WTC11 (cell line): ENCODE data around the gene ADGB. TPM values are rescaled to one million over a fixed set of nuclear protein-coding genes. Genes with fewer than 3 reads are reported as not detected.

Source experiments
- ATAC-seq: fragments of 200-7000 bp; cut with Tn5 transposase; 2 replicates; pipeline ENCODE4 v1.10.0; 2021; ENCODE audit warnings: mild to moderate bottlenecking, moderate library complexity
- CTCF ChIA-PET: fragments of 300-600 bp; sonication (Branson Sonifier 250); formaldehyde crosslinking; loops from one replicate; lab custom pipeline; 2021; ENCODE audit warnings: antibody characterized with exemption; lab: Charles Lee
- POLR2A ChIA-PET: fragments of 350-600 bp; sonication (Branson Sonifier 250); formaldehyde crosslinking; loops from one replicate; lab custom pipeline; 2021; ENCODE audit warnings: antibody characterized with exemption; lab: Charles Lee
- DNase-seq: peaks from one replicate; pipeline ENCODE4 v3.0.0; 2021; ENCODE audit warnings: low spot score
- H3K27ac Mint-ChIP-seq: 2 replicates; pipeline ENCODE4 v1.8.0; 2021; ENCODE audit warnings: mixed read lengths
- H3K27me3 Mint-ChIP-seq: 2 replicates; pipeline ENCODE4 v1.8.0; 2021; ENCODE audit warnings: low read depth, mild to moderate bottlenecking, moderate library complexity, mixed read lengths
- H3K36me3 Mint-ChIP-seq: 2 replicates; pipeline ENCODE4 v1.8.0; 2021; ENCODE audit warnings: mixed read lengths
- H3K4me1 Mint-ChIP-seq: 2 replicates; pipeline ENCODE4 v1.8.0; 2022; ENCODE audit warnings: mixed read lengths
- H3K4me3 Mint-ChIP-seq: 2 replicates; pipeline ENCODE4 v1.8.0; 2021; ENCODE audit warnings: mild to moderate bottlenecking, moderate library complexity, mixed read lengths
- H3K9me3 Mint-ChIP-seq: 2 replicates; pipeline ENCODE4 v1.8.0; 2021; ENCODE audit warnings: mixed read lengths
- ESRRA ChIP-seq: sonication (generic); formaldehyde crosslinking; IDR thresholded peaks from 2 replicates; pipeline ENCODE4 v1.8.1; 2022; ENCODE audit warnings: mild to moderate bottlenecking, missing genetic modification reagents, borderline replicate concordance
- FOXP1 ChIP-seq: sonication (generic); formaldehyde crosslinking; IDR thresholded peaks from 2 replicates; pipeline ENCODE4 v1.8.0; 2022; ENCODE audit warnings: missing genetic modification reagents, mild to moderate bottlenecking, moderate library complexity, borderline replicate concordance
- JUN ChIP-seq: sonication (generic); formaldehyde crosslinking; IDR thresholded peaks from 2 replicates; pipeline ENCODE4 v1.8.0; 2023; ENCODE audit warnings: mild to moderate bottlenecking, missing genetic modification reagents
- NFE2L1 ChIP-seq: sonication (generic); formaldehyde crosslinking; IDR thresholded peaks from 2 replicates; pipeline ENCODE4 v1.8.1; 2023; ENCODE audit warnings: missing genetic modification reagents
- NR1H2 ChIP-seq: sonication (generic); formaldehyde crosslinking; IDR thresholded peaks from 2 replicates; pipeline ENCODE4 v1.9.0; 2021; ENCODE audit warnings: mild to moderate bottlenecking, moderate library complexity, missing genetic modification reagents
- SP1 ChIP-seq: sonication (generic); formaldehyde crosslinking; conservative IDR thresholded peaks from 2 replicates; pipeline ENCODE4 v1.8.1; 2022; ENCODE audit warnings: missing genetic modification reagents
- TCF7 ChIP-seq: sonication (generic); formaldehyde crosslinking; IDR thresholded peaks from 2 replicates; pipeline ENCODE4 v1.8.0; 2022; ENCODE audit warnings: mild to moderate bottlenecking, low read depth, missing genetic modification reagents, moderate library complexity
- ZNF263 ChIP-seq: sonication (generic); formaldehyde crosslinking; IDR thresholded peaks from 2 replicates; pipeline ENCODE4 v1.8.1; 2022; ENCODE audit warnings: low read depth, mild to moderate bottlenecking, moderate library complexity, missing genetic modification reagents
- total RNA-seq: library from RNA; stranded (reverse); gene quantifications from 3 replicates; pipeline ENCODE4 v1.2.3, GENCODE V29; 2021
- TF ChIP-seq, protein P1 (sequence below): fragments of 250-450 bp; sonication (Bioruptor Pico); IDR thresholded peaks from 2 replicates; pipeline ENCODE4 v1.9.0; 2021; ENCODE audit warnings: mild to moderate bottlenecking
- TF ChIP-seq, protein P2 (sequence below): fragments of 250-450 bp; sonication (Bioruptor Pico); IDR thresholded peaks from 2 replicates; pipeline ENCODE4 v1.9.0; 2021; ENCODE audit warnings: mild to moderate bottlenecking, borderline replicate concordance
- TF ChIP-seq, protein P3 (sequence below): sonication (generic); formaldehyde crosslinking; IDR thresholded peaks from 2 replicates; pipeline ENCODE4 v1.8.0; 2022; ENCODE audit warnings: mild to moderate bottlenecking, missing genetic modification reagents
- TF ChIP-seq, protein P4 (sequence below): fragments of 250-450 bp; sonication (Bioruptor Pico); IDR thresholded peaks from 2 replicates; pipeline ENCODE4 v1.9.0; 2021; ENCODE audit warnings: mild to moderate bottlenecking
- TF ChIP-seq, protein P5 (sequence below): fragments of 200-600 bp; IDR thresholded peaks from 2 replicates; pipeline ENCODE4 v1.8.0; 2022; ENCODE audit warnings: antibody characterized with exemption
- TF ChIP-seq, protein P6 (sequence below): sonication (generic); formaldehyde crosslinking; IDR thresholded peaks from 2 replicates; pipeline ENCODE4 v1.8.0; 2023; ENCODE audit warnings: missing genetic modification reagents, mild to moderate bottlenecking, borderline replicate concordance
- TF ChIP-seq, protein P7 (sequence below): sonication (generic); formaldehyde crosslinking; IDR thresholded peaks from 2 replicates; pipeline ENCODE4 v1.8.0; 2022; ENCODE audit warnings: mild to moderate bottlenecking, missing genetic modification reagents
- TF ChIP-seq, protein P8 (sequence below): sonication (generic); formaldehyde crosslinking; conservative IDR thresholded peaks from 2 replicates; pipeline ENCODE4 v1.8.1; 2022; ENCODE audit warnings: mild to moderate bottlenecking, missing genetic modification reagents

Gene ADGB
- total RNA-seq, 1 experiment from 2014 or later, result not detected

DNA sequence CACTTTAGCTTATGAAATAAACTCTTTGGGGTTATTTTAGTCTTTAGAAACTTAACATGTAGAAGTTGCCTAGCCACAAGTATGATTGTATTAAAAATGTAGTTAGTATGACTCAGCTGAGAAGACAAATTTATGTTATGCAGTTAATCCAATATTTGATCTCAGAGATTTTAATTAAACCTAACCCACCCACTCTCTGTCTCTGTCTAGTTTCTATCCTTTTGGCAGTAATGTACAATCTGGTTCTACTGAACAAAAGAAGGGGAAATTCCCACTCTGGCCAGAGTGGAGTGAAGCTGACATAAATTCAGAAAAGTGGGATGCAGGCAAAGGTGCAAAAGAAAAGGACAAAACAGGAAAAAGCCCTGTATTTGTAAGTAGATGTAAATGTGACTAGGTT, 36.4 kb downstream of the ADGB start:
- Mint-ChIP-seq H3K27ac (no peak overlapping the region), H3K9me3 (peaks cover 3% of the 10 kb centered on the region; the same call in 1 of the 2 replicates), H3K4me1 (no peaks in the 10 kb centered on the region), H3K4me3 (no peak overlapping the region), H3K27me3 (no peaks in the 10 kb centered on the region), H3K36me3 (no peaks in the 10 kb centered on the region)
- ChIA-PET POLR2A (no interaction called here), CTCF (no interaction called here)
- TF ChIP-seq ESRRA (CRISPR knock-in tag), result no peak
- TF ChIP-seq, protein P1, sequence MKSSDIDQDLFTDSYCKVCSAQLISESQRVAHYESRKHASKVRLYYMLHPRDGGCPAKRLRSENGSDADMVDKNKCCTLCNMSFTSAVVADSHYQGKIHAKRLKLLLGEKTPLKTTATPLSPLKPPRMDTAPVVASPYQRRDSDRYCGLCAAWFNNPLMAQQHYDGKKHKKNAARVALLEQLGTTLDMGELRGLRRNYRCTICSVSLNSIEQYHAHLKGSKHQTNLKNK, result no peak
- TF ChIP-seq, protein P2, sequence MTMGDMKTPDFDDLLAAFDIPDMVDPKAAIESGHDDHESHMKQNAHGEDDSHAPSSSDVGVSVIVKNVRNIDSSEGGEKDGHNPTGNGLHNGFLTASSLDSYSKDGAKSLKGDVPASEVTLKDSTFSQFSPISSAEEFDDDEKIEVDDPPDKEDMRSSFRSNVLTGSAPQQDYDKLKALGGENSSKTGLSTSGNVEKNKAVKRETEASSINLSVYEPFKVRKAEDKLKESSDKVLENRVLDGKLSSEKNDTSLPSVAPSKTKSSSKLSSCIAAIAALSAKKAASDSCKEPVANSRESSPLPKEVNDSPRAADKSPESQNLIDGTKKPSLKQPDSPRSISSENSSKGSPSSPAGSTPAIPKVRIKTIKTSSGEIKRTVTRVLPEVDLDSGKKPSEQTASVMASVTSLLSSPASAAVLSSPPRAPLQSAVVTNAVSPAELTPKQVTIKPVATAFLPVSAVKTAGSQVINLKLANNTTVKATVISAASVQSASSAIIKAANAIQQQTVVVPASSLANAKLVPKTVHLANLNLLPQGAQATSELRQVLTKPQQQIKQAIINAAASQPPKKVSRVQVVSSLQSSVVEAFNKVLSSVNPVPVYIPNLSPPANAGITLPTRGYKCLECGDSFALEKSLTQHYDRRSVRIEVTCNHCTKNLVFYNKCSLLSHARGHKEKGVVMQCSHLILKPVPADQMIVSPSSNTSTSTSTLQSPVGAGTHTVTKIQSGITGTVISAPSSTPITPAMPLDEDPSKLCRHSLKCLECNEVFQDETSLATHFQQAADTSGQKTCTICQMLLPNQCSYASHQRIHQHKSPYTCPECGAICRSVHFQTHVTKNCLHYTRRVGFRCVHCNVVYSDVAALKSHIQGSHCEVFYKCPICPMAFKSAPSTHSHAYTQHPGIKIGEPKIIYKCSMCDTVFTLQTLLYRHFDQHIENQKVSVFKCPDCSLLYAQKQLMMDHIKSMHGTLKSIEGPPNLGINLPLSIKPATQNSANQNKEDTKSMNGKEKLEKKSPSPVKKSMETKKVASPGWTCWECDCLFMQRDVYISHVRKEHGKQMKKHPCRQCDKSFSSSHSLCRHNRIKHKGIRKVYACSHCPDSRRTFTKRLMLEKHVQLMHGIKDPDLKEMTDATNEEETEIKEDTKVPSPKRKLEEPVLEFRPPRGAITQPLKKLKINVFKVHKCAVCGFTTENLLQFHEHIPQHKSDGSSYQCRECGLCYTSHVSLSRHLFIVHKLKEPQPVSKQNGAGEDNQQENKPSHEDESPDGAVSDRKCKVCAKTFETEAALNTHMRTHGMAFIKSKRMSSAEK (CRISPR knock-in tag), result no peak
- no peak for TF ChIP-seq TCF7
- TF ChIP-seq JUN, result no peak
- TF ChIP-seq, protein P3, sequence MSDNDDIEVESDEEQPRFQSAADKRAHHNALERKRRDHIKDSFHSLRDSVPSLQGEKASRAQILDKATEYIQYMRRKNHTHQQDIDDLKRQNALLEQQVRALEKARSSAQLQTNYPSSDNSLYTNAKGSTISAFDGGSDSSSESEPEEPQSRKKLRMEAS (CRISPR knock-in tag), result no peak
- no peak for TF ChIP-seq SP1 (CRISPR knock-in tag)
- TF ChIP-seq, protein P4, sequence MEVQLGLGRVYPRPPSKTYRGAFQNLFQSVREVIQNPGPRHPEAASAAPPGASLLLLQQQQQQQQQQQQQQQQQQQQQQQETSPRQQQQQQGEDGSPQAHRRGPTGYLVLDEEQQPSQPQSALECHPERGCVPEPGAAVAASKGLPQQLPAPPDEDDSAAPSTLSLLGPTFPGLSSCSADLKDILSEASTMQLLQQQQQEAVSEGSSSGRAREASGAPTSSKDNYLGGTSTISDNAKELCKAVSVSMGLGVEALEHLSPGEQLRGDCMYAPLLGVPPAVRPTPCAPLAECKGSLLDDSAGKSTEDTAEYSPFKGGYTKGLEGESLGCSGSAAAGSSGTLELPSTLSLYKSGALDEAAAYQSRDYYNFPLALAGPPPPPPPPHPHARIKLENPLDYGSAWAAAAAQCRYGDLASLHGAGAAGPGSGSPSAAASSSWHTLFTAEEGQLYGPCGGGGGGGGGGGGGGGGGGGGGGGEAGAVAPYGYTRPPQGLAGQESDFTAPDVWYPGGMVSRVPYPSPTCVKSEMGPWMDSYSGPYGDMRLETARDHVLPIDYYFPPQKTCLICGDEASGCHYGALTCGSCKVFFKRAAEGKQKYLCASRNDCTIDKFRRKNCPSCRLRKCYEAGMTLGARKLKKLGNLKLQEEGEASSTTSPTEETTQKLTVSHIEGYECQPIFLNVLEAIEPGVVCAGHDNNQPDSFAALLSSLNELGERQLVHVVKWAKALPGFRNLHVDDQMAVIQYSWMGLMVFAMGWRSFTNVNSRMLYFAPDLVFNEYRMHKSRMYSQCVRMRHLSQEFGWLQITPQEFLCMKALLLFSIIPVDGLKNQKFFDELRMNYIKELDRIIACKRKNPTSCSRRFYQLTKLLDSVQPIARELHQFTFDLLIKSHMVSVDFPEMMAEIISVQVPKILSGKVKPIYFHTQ (CRISPR knock-in tag), result no peak
- no peak for TF ChIP-seq NFE2L1 (CRISPR knock-in tag)
- TF ChIP-seq, protein P5, sequence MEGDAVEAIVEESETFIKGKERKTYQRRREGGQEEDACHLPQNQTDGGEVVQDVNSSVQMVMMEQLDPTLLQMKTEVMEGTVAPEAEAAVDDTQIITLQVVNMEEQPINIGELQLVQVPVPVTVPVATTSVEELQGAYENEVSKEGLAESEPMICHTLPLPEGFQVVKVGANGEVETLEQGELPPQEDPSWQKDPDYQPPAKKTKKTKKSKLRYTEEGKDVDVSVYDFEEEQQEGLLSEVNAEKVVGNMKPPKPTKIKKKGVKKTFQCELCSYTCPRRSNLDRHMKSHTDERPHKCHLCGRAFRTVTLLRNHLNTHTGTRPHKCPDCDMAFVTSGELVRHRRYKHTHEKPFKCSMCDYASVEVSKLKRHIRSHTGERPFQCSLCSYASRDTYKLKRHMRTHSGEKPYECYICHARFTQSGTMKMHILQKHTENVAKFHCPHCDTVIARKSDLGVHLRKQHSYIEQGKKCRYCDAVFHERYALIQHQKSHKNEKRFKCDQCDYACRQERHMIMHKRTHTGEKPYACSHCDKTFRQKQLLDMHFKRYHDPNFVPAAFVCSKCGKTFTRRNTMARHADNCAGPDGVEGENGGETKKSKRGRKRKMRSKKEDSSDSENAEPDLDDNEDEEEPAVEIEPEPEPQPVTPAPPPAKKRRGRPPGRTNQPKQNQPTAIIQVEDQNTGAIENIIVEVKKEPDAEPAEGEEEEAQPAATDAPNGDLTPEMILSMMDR, result no peak
- no peak for TF ChIP-seq ZNF263 (CRISPR knock-in tag)
- TF ChIP-seq, protein P6, sequence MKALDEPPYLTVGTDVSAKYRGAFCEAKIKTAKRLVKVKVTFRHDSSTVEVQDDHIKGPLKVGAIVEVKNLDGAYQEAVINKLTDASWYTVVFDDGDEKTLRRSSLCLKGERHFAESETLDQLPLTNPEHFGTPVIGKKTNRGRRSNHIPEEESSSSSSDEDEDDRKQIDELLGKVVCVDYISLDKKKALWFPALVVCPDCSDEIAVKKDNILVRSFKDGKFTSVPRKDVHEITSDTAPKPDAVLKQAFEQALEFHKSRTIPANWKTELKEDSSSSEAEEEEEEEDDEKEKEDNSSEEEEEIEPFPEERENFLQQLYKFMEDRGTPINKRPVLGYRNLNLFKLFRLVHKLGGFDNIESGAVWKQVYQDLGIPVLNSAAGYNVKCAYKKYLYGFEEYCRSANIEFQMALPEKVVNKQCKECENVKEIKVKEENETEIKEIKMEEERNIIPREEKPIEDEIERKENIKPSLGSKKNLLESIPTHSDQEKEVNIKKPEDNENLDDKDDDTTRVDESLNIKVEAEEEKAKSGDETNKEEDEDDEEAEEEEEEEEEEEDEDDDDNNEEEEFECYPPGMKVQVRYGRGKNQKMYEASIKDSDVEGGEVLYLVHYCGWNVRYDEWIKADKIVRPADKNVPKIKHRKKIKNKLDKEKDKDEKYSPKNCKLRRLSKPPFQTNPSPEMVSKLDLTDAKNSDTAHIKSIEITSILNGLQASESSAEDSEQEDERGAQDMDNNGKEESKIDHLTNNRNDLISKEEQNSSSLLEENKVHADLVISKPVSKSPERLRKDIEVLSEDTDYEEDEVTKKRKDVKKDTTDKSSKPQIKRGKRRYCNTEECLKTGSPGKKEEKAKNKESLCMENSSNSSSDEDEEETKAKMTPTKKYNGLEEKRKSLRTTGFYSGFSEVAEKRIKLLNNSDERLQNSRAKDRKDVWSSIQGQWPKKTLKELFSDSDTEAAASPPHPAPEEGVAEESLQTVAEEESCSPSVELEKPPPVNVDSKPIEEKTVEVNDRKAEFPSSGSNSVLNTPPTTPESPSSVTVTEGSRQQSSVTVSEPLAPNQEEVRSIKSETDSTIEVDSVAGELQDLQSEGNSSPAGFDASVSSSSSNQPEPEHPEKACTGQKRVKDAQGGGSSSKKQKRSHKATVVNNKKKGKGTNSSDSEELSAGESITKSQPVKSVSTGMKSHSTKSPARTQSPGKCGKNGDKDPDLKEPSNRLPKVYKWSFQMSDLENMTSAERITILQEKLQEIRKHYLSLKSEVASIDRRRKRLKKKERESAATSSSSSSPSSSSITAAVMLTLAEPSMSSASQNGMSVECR (CRISPR knock-in tag), result no peak
- no peak for TF ChIP-seq FOXP1 (CRISPR knock-in tag)
- no peak for TF ChIP-seq NR1H2
- TF ChIP-seq, protein P7, sequence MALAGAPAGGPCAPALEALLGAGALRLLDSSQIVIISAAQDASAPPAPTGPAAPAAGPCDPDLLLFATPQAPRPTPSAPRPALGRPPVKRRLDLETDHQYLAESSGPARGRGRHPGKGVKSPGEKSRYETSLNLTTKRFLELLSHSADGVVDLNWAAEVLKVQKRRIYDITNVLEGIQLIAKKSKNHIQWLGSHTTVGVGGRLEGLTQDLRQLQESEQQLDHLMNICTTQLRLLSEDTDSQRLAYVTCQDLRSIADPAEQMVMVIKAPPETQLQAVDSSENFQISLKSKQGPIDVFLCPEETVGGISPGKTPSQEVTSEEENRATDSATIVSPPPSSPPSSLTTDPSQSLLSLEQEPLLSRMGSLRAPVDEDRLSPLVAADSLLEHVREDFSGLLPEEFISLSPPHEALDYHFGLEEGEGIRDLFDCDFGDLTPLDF (CRISPR knock-in tag), result no peak
- TF ChIP-seq, protein P8, sequence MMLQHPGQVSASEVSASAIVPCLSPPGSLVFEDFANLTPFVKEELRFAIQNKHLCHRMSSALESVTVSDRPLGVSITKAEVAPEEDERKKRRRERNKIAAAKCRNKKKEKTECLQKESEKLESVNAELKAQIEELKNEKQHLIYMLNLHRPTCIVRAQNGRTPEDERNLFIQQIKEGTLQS (CRISPR knock-in tag), result no peak
- no peak for DNase-seq
- no peak for ATAC-seq
